ENCODE results near the gene ST8SIA1.
"Not testable (repeated sequence)": the region's sequence is repeated elsewhere in the genome, so short reads cannot be mapped to it uniquely, and the experiment has no call there.

ST8SIA1 gene

DNA sequence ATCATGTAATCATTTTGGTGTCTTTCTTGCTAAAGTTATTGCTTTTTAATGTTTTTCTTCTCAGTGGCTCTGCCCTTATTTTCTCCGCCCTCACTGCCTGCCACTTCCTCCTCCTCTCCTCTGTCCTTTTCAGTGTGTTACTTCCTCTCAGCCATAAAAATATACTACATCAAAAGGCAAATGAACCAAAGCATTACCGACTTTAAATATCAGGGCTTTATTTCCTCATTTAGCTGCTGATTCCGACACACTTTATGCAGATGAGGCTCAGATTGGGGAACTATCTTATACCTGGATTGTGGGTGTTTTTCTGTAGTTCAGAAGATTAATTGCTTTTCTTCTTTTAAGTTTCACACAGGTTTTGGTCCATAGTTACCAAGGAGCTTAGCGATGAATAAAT lies 170.4 kb downstream of the ST8SIA1 start:
- no peak overlapping the region for H2AFZ ChIP-seq (ENCODE audit: insufficient read depth, low read length, poor library complexity)
- H3K27ac ChIP-seq (ENCODE audit: low read depth, low read length), result no peak overlapping the region
- no peaks in the 10 kb centered on the region for H3K27me3 ChIP-seq (ENCODE audit: insufficient read depth, low read length)
- H2AK5ac ChIP-seq (ENCODE audit: low read length), result no peak overlapping the region
- no peaks in the 10 kb centered on the region for H3K4me1 ChIP-seq (ENCODE audit: control insufficient read depth in 1 of 2, insufficient read depth in 2 of 2, low read length in 2 of 2)
- H2BK12ac ChIP-seq (ENCODE audit: low read length), result no peak overlapping the region
- no peak overlapping the region for H4K12ac ChIP-seq (ENCODE audit: low read depth, low read length)
- H3K79me1 ChIP-seq (ENCODE audit: low read length), result no peaks in the 10 kb centered on the region
- H4K8ac ChIP-seq (ENCODE audit: low read depth, low read length), result no peak overlapping the region
- no peak for DNase-seq
- no peak overlapping the region for H3K23ac ChIP-seq (ENCODE audit: low read length)
- no peak overlapping the region for H3K18ac ChIP-seq (ENCODE audit: low read length)
- no peak overlapping the region for H2BK120ac ChIP-seq (ENCODE audit: insufficient read depth, low read length, poor library complexity)
- H3K4me2 ChIP-seq (ENCODE audit: low read length), result no peak overlapping the region
- WGBS (ENCODE audit: extremely low coverage, insufficient coverage, insufficient read length), result no CpG with 5 or more reads among the region's 4 CpGs
- no peak overlapping the region for H2BK5ac ChIP-seq (ENCODE audit: low read depth, low read length, poor library complexity)
- no peaks in the 10 kb centered on the region for H3K9me3 ChIP-seq (ENCODE audit: insufficient read depth, low read depth, low read length)
- H3K4ac ChIP-seq (ENCODE audit: low read depth, low read length), result no peak overlapping the region
- no peaks in the 10 kb centered on the region for H3K79me2 ChIP-seq (ENCODE audit: control insufficient read depth, insufficient read depth, low read length, poor library complexity)
- no peak overlapping the region for H3K14ac ChIP-seq (ENCODE audit: low read length)
- no peak overlapping the region for H4K91ac ChIP-seq (ENCODE audit: low read depth, low read length)
- H3K9ac ChIP-seq (ENCODE audit: low read length), result no peak overlapping the region
- no peak overlapping the region for H3K4me3 ChIP-seq (ENCODE audit: low read depth, low read length)
- no peaks in the 10 kb centered on the region for H3K36me3 ChIP-seq (ENCODE audit: control insufficient read depth in 1 of 2, insufficient read depth in 2 of 2, low read length in 2 of 2)

DNA sequence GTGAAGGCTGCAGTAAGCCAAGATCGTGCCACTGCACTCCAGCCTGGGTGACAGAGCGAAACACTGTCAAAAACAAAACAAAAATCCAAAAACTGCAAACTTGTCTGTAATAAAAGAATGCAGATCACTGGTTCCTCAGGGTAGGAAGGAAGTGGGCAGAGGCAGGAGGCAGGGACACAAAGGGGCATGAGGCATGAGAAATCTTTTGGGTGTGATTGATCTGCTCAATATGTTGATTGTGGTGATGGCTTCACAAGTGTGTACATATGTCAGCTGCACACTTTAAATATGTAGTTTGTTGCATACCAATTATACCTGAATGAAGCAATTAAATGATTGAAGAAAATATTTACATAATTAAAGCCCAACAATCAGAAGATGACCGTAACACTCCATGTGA lies 170.9 kb downstream of the ST8SIA1 start:
- H4K8ac ChIP-seq (ENCODE audit: low read depth, low read length), result no peak overlapping the region
- no peaks in the 10 kb centered on the region for H3K79me1 ChIP-seq (ENCODE audit: low read length)

DNA sequence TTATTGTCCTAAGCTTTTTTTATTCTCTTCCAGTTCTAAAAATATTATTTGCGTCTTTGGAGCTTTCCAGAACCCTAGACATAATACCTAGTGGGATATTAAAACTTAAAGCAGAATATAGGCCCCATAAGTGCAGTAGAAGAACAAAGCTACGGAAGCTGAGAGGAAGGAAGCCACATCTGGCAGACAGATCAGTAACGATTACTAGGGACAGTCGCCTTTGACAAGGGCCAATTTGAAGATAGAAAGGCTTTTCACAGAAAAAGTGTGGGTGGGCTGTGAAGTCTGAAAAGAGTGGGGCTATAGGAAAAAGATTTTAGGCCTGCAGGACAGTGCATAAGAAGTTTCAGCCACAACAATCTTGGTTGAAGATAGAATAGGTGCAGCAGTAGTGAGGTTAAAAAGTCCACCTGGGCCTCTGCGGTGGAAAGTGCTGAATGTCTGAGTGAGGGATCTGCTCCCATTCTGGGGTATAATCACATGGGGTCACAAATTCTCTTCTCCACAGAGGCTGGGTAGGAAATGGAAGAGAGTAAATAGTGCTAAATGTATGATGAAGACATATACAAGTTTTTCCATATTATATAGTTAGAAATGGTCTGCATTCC lies 174.0 kb downstream of the ST8SIA1 start:
- no CpG with 5 or more reads among the region's 5 CpGs for WGBS (ENCODE audit: extremely low coverage, insufficient coverage, insufficient read length)
- no peaks in the 10 kb centered on the region for H3K4me1 ChIP-seq (ENCODE audit: control insufficient read depth in 1 of 2, insufficient read depth in 2 of 2, low read length in 2 of 2)
- no peak overlapping the region for H2AK5ac ChIP-seq (ENCODE audit: low read length)
- no peak overlapping the region for H3K14ac ChIP-seq (ENCODE audit: low read length)
- H3K9ac ChIP-seq (ENCODE audit: low read length), result no peak overlapping the region
- H3K36me3 ChIP-seq (ENCODE audit: control insufficient read depth in 1 of 2, insufficient read depth in 2 of 2, low read length in 2 of 2), result no peaks in the 10 kb centered on the region
- no peak overlapping the region for H4K8ac ChIP-seq (ENCODE audit: low read depth, low read length)
- no peak overlapping the region for H4K91ac ChIP-seq (ENCODE audit: low read depth, low read length)
- no peaks in the 10 kb centered on the region for H3K79me2 ChIP-seq (ENCODE audit: control insufficient read depth, insufficient read depth, low read length, poor library complexity)
- H3K23ac ChIP-seq (ENCODE audit: low read length), result no peak overlapping the region
- H3K4me2 ChIP-seq (ENCODE audit: low read length), result no peak overlapping the region
- no peak overlapping the region for H2BK12ac ChIP-seq (ENCODE audit: low read length)
- no peak overlapping the region for H2BK5ac ChIP-seq (ENCODE audit: low read depth, low read length, poor library complexity)
- no peak overlapping the region for H3K27ac ChIP-seq (ENCODE audit: low read depth, low read length)
- H3K79me1 ChIP-seq (ENCODE audit: low read length), result no peaks in the 10 kb centered on the region
- no peaks in the 10 kb centered on the region for H3K9me3 ChIP-seq (ENCODE audit: insufficient read depth, low read depth, low read length)
- H3K18ac ChIP-seq (ENCODE audit: low read length), result no peak overlapping the region
- H3K27me3 ChIP-seq (ENCODE audit: insufficient read depth, low read length), result no peaks in the 10 kb centered on the region
- H4K12ac ChIP-seq (ENCODE audit: low read depth, low read length), result no peak overlapping the region
- DNase-seq, result no peak
- H3K4ac ChIP-seq (ENCODE audit: low read depth, low read length), result no peak overlapping the region
- H2BK120ac ChIP-seq (ENCODE audit: insufficient read depth, low read length, poor library complexity), result no peak overlapping the region
- H3K4me3 ChIP-seq (ENCODE audit: low read depth, low read length), result no peak overlapping the region
- H2AFZ ChIP-seq (ENCODE audit: insufficient read depth, low read length, poor library complexity), result no peak overlapping the region

More for the DNA sequence above, 170.9 kb downstream of the ST8SIA1 start:
- no CpG with 5 or more reads among the region's 3 CpGs for WGBS (ENCODE audit: extremely low coverage, insufficient coverage, insufficient read length)
- no peak for DNase-seq
- no peaks in the 10 kb centered on the region for H3K9me3 ChIP-seq (ENCODE audit: insufficient read depth, low read depth, low read length)
- no peaks in the 10 kb centered on the region for H3K36me3 ChIP-seq (ENCODE audit: control insufficient read depth in 1 of 2, insufficient read depth in 2 of 2, low read length in 2 of 2)
- no peak overlapping the region for H3K14ac ChIP-seq (ENCODE audit: low read length)
- no peak overlapping the region for H4K12ac ChIP-seq (ENCODE audit: low read depth, low read length)
- no peak overlapping the region for H3K27ac ChIP-seq (ENCODE audit: low read depth, low read length)
- H3K18ac ChIP-seq (ENCODE audit: low read length), result no peak overlapping the region
- H3K4me1 ChIP-seq (ENCODE audit: control insufficient read depth in 1 of 2, insufficient read depth in 2 of 2, low read length in 2 of 2), result no peaks in the 10 kb centered on the region
- H3K4me3 ChIP-seq (ENCODE audit: low read depth, low read length), result no peak overlapping the region
- no peak overlapping the region for H2BK120ac ChIP-seq (ENCODE audit: insufficient read depth, low read length, poor library complexity)
- H3K27me3 ChIP-seq (ENCODE audit: insufficient read depth, low read length), result no peaks in the 10 kb centered on the region
- H3K4ac ChIP-seq (ENCODE audit: low read depth, low read length), result no peak overlapping the region
- H2BK5ac ChIP-seq (ENCODE audit: low read depth, low read length, poor library complexity), result no peak overlapping the region
- H3K4me2 ChIP-seq (ENCODE audit: low read length), result no peak overlapping the region
- H2BK12ac ChIP-seq (ENCODE audit: low read length), result no peak overlapping the region
- H3K9ac ChIP-seq (ENCODE audit: low read length), result no peak overlapping the region
- no peaks in the 10 kb centered on the region for H3K79me2 ChIP-seq (ENCODE audit: control insufficient read depth, insufficient read depth, low read length, poor library complexity)
- no peak overlapping the region for H2AFZ ChIP-seq (ENCODE audit: insufficient read depth, low read length, poor library complexity)
- H2AK5ac ChIP-seq (ENCODE audit: low read length), result no peak overlapping the region
- no peak overlapping the region for H4K91ac ChIP-seq (ENCODE audit: low read depth, low read length)
- H3K23ac ChIP-seq (ENCODE audit: low read length), result no peak overlapping the region

DNA sequence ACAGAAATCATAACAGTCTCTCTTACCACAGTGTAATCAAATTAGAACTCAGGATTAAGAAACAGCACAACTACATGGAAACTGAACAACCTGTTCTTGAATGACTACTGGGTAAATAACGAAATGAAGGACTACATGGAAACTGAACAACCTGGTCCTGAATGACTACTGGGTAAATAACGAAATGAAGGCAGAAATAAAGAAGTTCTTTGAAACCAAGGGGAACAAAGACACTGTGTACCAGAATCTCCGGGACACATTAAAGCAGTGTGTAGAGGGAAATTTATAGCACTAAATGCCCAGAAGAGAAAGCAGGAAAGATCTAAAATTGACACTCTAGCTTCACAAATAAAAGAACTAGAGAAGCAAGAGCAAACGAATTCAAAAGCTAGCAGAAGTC lies 185.2 kb downstream of the ST8SIA1 start:
- H3K27me3 ChIP-seq (ENCODE audit: insufficient read depth, low read length); H2AK5ac ChIP-seq (ENCODE audit: low read length); H3K4me2 ChIP-seq (ENCODE audit: low read length); H3K4ac ChIP-seq (ENCODE audit: low read depth, low read length); H4K8ac ChIP-seq (ENCODE audit: low read depth, low read length); H2BK120ac ChIP-seq (ENCODE audit: insufficient read depth, low read length, poor library complexity); DNase-seq; H2BK12ac ChIP-seq (ENCODE audit: low read length); H3K9ac ChIP-seq (ENCODE audit: low read length); H2BK5ac ChIP-seq (ENCODE audit: low read depth, low read length, poor library complexity); H2AFZ ChIP-seq (ENCODE audit: insufficient read depth, low read length, poor library complexity); H3K9me3 ChIP-seq (ENCODE audit: insufficient read depth, low read depth, low read length); H3K79me2 ChIP-seq (ENCODE audit: control insufficient read depth, insufficient read depth, low read length, poor library complexity); H3K18ac ChIP-seq (ENCODE audit: low read length); H3K27ac ChIP-seq (ENCODE audit: low read depth, low read length); H3K79me1 ChIP-seq (ENCODE audit: low read length); H3K14ac ChIP-seq (ENCODE audit: low read length); H3K4me3 ChIP-seq (ENCODE audit: low read depth, low read length); H3K23ac ChIP-seq (ENCODE audit: low read length); H3K36me3 ChIP-seq (ENCODE audit: control insufficient read depth in 1 of 2, insufficient read depth in 2 of 2, low read length in 2 of 2); H3K4me1 ChIP-seq (ENCODE audit: control insufficient read depth in 1 of 2, insufficient read depth in 2 of 2, low read length in 2 of 2); H4K12ac ChIP-seq (ENCODE audit: low read depth, low read length); H4K91ac ChIP-seq (ENCODE audit: low read depth, low read length): not testable (repeated sequence)
- WGBS (ENCODE audit: extremely low coverage, insufficient coverage, insufficient read length), result no CpG with 5 or more reads among the region's 4 CpGs

Data from trophoblast cell (in vitro differentiated cells and primary cell).